ENCODE results near the gene LDAH.

LDAH gene

DNA sequence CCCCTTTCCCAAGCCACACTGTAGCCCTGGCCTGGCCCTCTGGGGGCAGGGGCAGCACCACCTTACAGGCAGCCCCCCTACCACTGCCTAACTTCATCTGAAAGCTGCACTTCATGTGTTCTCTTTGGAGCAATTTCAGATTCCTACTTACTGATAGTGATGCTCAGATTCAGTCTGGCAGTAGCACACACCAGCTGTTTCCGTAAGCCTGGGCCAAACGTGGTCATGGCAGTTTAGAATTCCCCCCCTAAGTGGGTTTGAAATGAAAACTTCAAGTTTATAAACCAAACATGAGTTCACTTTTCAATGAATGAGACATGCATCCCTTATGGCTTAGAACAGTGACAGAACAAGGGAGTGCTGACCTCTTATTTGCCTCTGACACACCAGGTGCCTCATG is 126.5 kb downstream of the LDAH start:
- no peaks in the 10 kb centered on the region for H3K9me3 ChIP-seq (replicated peaks in 1 of 2; ENCODE audit: control insufficient read depth in 2 of 2, insufficient read depth in 1 of 2, low read depth in 1 of 2, low read length in 2 of 2)
- no peak overlapping the region for H2BK5ac ChIP-seq (ENCODE audit: low read length)
- H4K91ac ChIP-seq (ENCODE audit: low read depth, low read length, poor library complexity): no peak overlapping the region
- H3K4me3 ChIP-seq (ENCODE audit: low read length in 2 of 2): no peak overlapping the region
- no peak overlapping the region for H2AFZ ChIP-seq (ENCODE audit: low read length)
- H2AK5ac ChIP-seq (ENCODE audit: low read depth, low read length): no peak overlapping the region
- no peak overlapping the region for H3K18ac ChIP-seq (ENCODE audit: low read length)
- no peak overlapping the region for H3K9ac ChIP-seq (ENCODE audit: low read depth, low read length, poor library complexity)
- H3K4ac ChIP-seq (ENCODE audit: low read length): no peak overlapping the region
- H3K27me3 ChIP-seq (ENCODE audit: control insufficient read depth in 3 of 3, insufficient read depth in 3 of 3, low read depth in 1 of 3, low read length in 3 of 3): no peaks in the 10 kb centered on the region
- H3K36me3 ChIP-seq (replicated peaks in 1 of 2; ENCODE audit: control insufficient read depth in 2 of 2, insufficient read depth in 2 of 2, low read length in 2 of 2): peaks cover 4 to 66% of the 10 kb centered on the region in 2 donors
- H4K8ac ChIP-seq (ENCODE audit: low read depth, low read length): no peak overlapping the region
- no peak overlapping the region for H3K23ac ChIP-seq (ENCODE audit: low read depth, low read length, poor library complexity)
- no peak overlapping the region for H3K14ac ChIP-seq (ENCODE audit: low read length)
- H3K4me2 ChIP-seq (ENCODE audit: insufficient read depth, low read length, poor library complexity, severe bottlenecking): no peak overlapping the region
- no peak overlapping the region for H2BK120ac ChIP-seq (ENCODE audit: low read depth, low read length)
- no peak for DNase-seq (ENCODE audit: low spot score)
- no CpG with 5 or more reads among the region's 2 CpGs for WGBS, 2 donors (ENCODE audit: extremely low coverage in 2 of 2, insufficient read length in 2 of 2, insufficient replicate concordance in 1 of 2)
- H3K79me1 ChIP-seq (ENCODE audit: low read depth, low read length): no peaks in the 10 kb centered on the region
- no peak overlapping the region for H3K27ac ChIP-seq (replicated peaks; ENCODE audit: low read length)
- no peak overlapping the region for H2BK12ac ChIP-seq (ENCODE audit: low read length)
- H2BK15ac ChIP-seq (ENCODE audit: low read length): no peak overlapping the region
- peaks cover 0 to 2% of the 10 kb centered on the region in 2 donors for H3K4me1 ChIP-seq (ENCODE audit: control insufficient read depth in 2 of 2, insufficient read depth in 1 of 2, low read depth in 1 of 2, low read length in 2 of 2)

DNA sequence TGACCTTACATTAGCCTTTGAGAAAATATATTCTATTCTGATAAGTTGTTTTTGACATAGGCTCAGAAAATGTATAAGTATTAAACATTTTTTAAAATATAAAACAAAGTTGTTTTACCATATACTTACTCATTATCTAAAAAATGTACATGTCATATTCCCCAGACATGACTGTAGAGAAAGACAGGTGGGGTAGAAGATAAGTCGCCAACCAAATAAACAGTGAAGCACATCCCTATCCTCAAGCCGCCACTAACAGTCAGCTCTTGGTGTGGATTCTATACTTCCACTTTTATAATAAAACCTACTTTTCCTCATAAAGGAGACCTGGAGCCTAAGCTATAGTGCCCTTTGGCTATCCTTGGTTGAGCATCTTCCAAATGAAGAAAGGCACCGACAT is 129.6 kb downstream of the LDAH start:
- no peak overlapping the region for H3K4me2 ChIP-seq (ENCODE audit: insufficient read depth, low read length, poor library complexity, severe bottlenecking)
- H2BK15ac ChIP-seq (ENCODE audit: low read length): no peak overlapping the region
- H4K91ac ChIP-seq (ENCODE audit: low read depth, low read length, poor library complexity): no peak overlapping the region
- no peak overlapping the region for H2BK5ac ChIP-seq (ENCODE audit: low read length)
- no CpG with 5 or more reads among the region's 3 CpGs for WGBS, 2 donors (ENCODE audit: extremely low coverage in 2 of 2, insufficient read length in 2 of 2, insufficient replicate concordance in 1 of 2)
- no peak overlapping the region for H3K4ac ChIP-seq (ENCODE audit: low read length)
- H3K23ac ChIP-seq (ENCODE audit: low read depth, low read length, poor library complexity): no peak overlapping the region
- no peak overlapping the region for H2BK120ac ChIP-seq (ENCODE audit: low read depth, low read length)
- H3K14ac ChIP-seq (ENCODE audit: low read length): no peak overlapping the region
- no peak overlapping the region for H3K27ac ChIP-seq (replicated peaks; ENCODE audit: low read length)
- DNase-seq (ENCODE audit: low spot score): no peak
- H3K79me1 ChIP-seq (ENCODE audit: low read depth, low read length): no peaks in the 10 kb centered on the region
- H3K4me3 ChIP-seq (ENCODE audit: low read length in 2 of 2): no peak overlapping the region
- peaks cover 4 to 52% of the 10 kb centered on the region in 2 donors for H3K36me3 ChIP-seq (replicated peaks in 1 of 2; ENCODE audit: control insufficient read depth in 2 of 2, insufficient read depth in 2 of 2, low read length in 2 of 2)
- no peaks in the 10 kb centered on the region for H3K27me3 ChIP-seq (ENCODE audit: control insufficient read depth in 3 of 3, insufficient read depth in 3 of 3, low read depth in 1 of 3, low read length in 3 of 3)
- H3K4me1 ChIP-seq (ENCODE audit: control insufficient read depth in 2 of 2, insufficient read depth in 1 of 2, low read depth in 1 of 2, low read length in 2 of 2): peaks cover 0 to 2% of the 10 kb centered on the region in 2 donors
- no peak overlapping the region for H4K8ac ChIP-seq (ENCODE audit: low read depth, low read length)
- no peak overlapping the region for H2AK5ac ChIP-seq (ENCODE audit: low read depth, low read length)
- H2AFZ ChIP-seq (ENCODE audit: low read length): no peak overlapping the region
- H2BK12ac ChIP-seq (ENCODE audit: low read length): no peak overlapping the region
- no peaks in the 10 kb centered on the region for H3K9me3 ChIP-seq (replicated peaks in 1 of 2; ENCODE audit: control insufficient read depth in 2 of 2, insufficient read depth in 1 of 2, low read depth in 1 of 2, low read length in 2 of 2)
- no peak overlapping the region for H3K9ac ChIP-seq (ENCODE audit: low read depth, low read length, poor library complexity)
- no peak overlapping the region for H3K18ac ChIP-seq (ENCODE audit: low read length)

- no peak overlapping the region for H4K91ac ChIP-seq (ENCODE audit: low read depth, low read length, poor library complexity)
- H3K18ac ChIP-seq (ENCODE audit: low read length): no peak overlapping the region
- H3K79me1 ChIP-seq (ENCODE audit: low read depth, low read length): no peaks in the 10 kb centered on the region
- no peaks in the 10 kb centered on the region for H3K27me3 ChIP-seq (ENCODE audit: control insufficient read depth in 3 of 3, insufficient read depth in 3 of 3, low read depth in 1 of 3, low read length in 3 of 3)
- no peak overlapping the region for H3K4me3 ChIP-seq (ENCODE audit: low read length in 2 of 2)
- no peak overlapping the region for H3K9ac ChIP-seq (ENCODE audit: low read depth, low read length, poor library complexity)
- H2AK5ac ChIP-seq (ENCODE audit: low read depth, low read length): no peak overlapping the region
- H3K4me2 ChIP-seq (ENCODE audit: insufficient read depth, low read length, poor library complexity, severe bottlenecking): no peak overlapping the region
- H3K14ac ChIP-seq (ENCODE audit: low read length): no peak overlapping the region
- no peak overlapping the region for H2AFZ ChIP-seq (ENCODE audit: low read length)
- WGBS, 2 donors (ENCODE audit: extremely low coverage in 2 of 2, insufficient read length in 2 of 2, insufficient replicate concordance in 1 of 2): no CpG with 5 or more reads among the region's 2 CpGs
- no peak overlapping the region for H3K27ac ChIP-seq (replicated peaks; ENCODE audit: low read length)
- H2BK12ac ChIP-seq (ENCODE audit: low read length): no peak overlapping the region
- no peak overlapping the region for H3K4ac ChIP-seq (ENCODE audit: low read length)
- H2BK120ac ChIP-seq (ENCODE audit: low read depth, low read length): no peak overlapping the region
- no peak overlapping the region for H2BK5ac ChIP-seq (ENCODE audit: low read length)
- peaks cover 7 to 57% of the 10 kb centered on the region in 2 donors for H3K36me3 ChIP-seq (replicated peaks in 1 of 2; ENCODE audit: control insufficient read depth in 2 of 2, insufficient read depth in 2 of 2, low read length in 2 of 2)
- H3K23ac ChIP-seq (ENCODE audit: low read depth, low read length, poor library complexity): no peak overlapping the region
- H3K4me1 ChIP-seq (ENCODE audit: control insufficient read depth in 2 of 2, insufficient read depth in 1 of 2, low read depth in 1 of 2, low read length in 2 of 2): peaks cover 0 to 2% of the 10 kb centered on the region in 2 donors
- H3K9me3 ChIP-seq (replicated peaks in 1 of 2; ENCODE audit: control insufficient read depth in 2 of 2, insufficient read depth in 1 of 2, low read depth in 1 of 2, low read length in 2 of 2): no peaks in the 10 kb centered on the region
- no peak overlapping the region for H4K8ac ChIP-seq (ENCODE audit: low read depth, low read length)
- no peak for DNase-seq (ENCODE audit: low spot score)
- no peak overlapping the region for H2BK15ac ChIP-seq (ENCODE audit: low read length)
These were observed 130.8 kb downstream of the LDAH start for GRCh38 chr2:20692081-20692480.

DNA sequence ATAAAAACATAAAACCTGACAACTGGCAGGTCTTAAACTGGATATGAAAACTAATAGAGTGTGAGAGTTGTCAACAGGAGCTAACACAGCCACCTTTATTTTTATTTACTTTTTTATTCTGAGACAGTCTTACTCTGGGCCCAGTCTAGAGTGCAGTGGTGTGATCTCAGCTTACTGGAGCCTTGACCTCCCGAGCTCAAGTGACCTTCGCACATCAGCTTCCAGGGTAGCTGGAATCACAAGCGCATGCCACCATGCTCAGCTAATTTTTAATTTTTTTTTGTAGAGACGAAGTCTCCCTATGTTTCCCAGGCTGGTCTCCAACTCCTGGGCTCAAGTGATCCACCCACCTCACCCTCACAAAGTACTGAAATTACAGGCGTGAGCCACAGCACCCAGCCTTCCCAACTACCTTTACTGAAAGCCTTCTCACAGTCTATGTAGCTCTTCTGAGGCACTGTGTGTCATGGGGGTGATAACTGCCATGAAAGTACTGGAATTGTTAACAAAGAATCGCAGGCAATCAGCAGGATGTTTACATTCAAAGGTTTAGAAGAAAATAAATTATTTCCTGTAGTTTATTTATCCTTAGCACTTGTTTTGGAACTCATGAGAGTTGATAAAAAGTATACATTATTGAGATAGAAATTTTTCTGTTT is 131.7 kb downstream of the LDAH start:
- WGBS, 2 donors (ENCODE audit: extremely low coverage in 2 of 2, insufficient read length in 2 of 2, insufficient replicate concordance in 1 of 2): no CpG with 5 or more reads among the region's 6 CpGs

More for the DNA sequence above, 131.7 kb downstream of the LDAH start:
- no peak overlapping the region for H3K4me3 ChIP-seq (ENCODE audit: low read length in 2 of 2)
- no peak overlapping the region for H3K27ac ChIP-seq (replicated peaks; ENCODE audit: low read length)
- H3K23ac ChIP-seq (ENCODE audit: low read depth, low read length, poor library complexity): no peak overlapping the region
- H3K9me3 ChIP-seq (replicated peaks in 1 of 2; ENCODE audit: control insufficient read depth in 2 of 2, insufficient read depth in 1 of 2, low read depth in 1 of 2, low read length in 2 of 2): no peaks in the 10 kb centered on the region
- H3K4me1 ChIP-seq (ENCODE audit: control insufficient read depth in 2 of 2, insufficient read depth in 1 of 2, low read depth in 1 of 2, low read length in 2 of 2): peaks cover 0 to 2% of the 10 kb centered on the region in 2 donors
- H3K14ac ChIP-seq (ENCODE audit: low read length): no peak overlapping the region
- H3K18ac ChIP-seq (ENCODE audit: low read length): no peak overlapping the region
- no peak overlapping the region for H4K91ac ChIP-seq (ENCODE audit: low read depth, low read length, poor library complexity)
- H3K9ac ChIP-seq (ENCODE audit: low read depth, low read length, poor library complexity): no peak overlapping the region
- H3K4me2 ChIP-seq (ENCODE audit: insufficient read depth, low read length, poor library complexity, severe bottlenecking): no peak overlapping the region
- no peak overlapping the region for H2AK5ac ChIP-seq (ENCODE audit: low read depth, low read length)
- no peak overlapping the region for H2BK12ac ChIP-seq (ENCODE audit: low read length)
- no peak overlapping the region for H4K8ac ChIP-seq (ENCODE audit: low read depth, low read length)
- H3K36me3 ChIP-seq (replicated peaks in 1 of 2; ENCODE audit: control insufficient read depth in 2 of 2, insufficient read depth in 2 of 2, low read length in 2 of 2): peaks cover 10 to 62% of the 10 kb centered on the region in 2 donors
- no peak overlapping the region for H2BK15ac ChIP-seq (ENCODE audit: low read length)
- H2BK120ac ChIP-seq (ENCODE audit: low read depth, low read length): no peak overlapping the region
- H3K4ac ChIP-seq (ENCODE audit: low read length): no peak overlapping the region
- H2AFZ ChIP-seq (ENCODE audit: low read length): no peak overlapping the region
- no peaks in the 10 kb centered on the region for H3K27me3 ChIP-seq (ENCODE audit: control insufficient read depth in 3 of 3, insufficient read depth in 3 of 3, low read depth in 1 of 3, low read length in 3 of 3)
- no peaks in the 10 kb centered on the region for H3K79me1 ChIP-seq (ENCODE audit: low read depth, low read length)
- H2BK5ac ChIP-seq (ENCODE audit: low read length): no peak overlapping the region
- DNase-seq (ENCODE audit: low spot score): no peak
